ENCODE data around the gene NEURL3. TPM values are rescaled to one million over a fixed set of nuclear protein-coding genes. Genes with fewer than 3 reads are reported as not detected.
"Not testable (repeated sequence)": the region's sequence is repeated elsewhere in the genome, so short reads cannot be mapped to it uniquely, and the experiment has no call there.

Gene NEURL3
- total and polyA plus RNA-seq, 3 donors from 2014 or later, result 0.78 to 1.7 (median 1.3) TPM

GRCh38 chr2:96501471-96501874 is 3.7 kb downstream of the NEURL3 start:
- Histone ChIP-seq H3K36me3 (ENCODE audit: low read depth, missing control alignments) (no peaks in the 10 kb centered on the region), H3K4me3 (no peak overlapping the region), H3K4me1 (peaks cover 29% of the 10 kb centered on the region), H3K27me3 (no peaks in the 10 kb centered on the region), H3K27ac (no peak overlapping the region), H3K9me3 (no peaks in the 10 kb centered on the region)
- WGBS, 2 donors, result 60 to 74% methylated on average over 2 of the region's 2 CpGs
- DNase-seq, result no peak
- TF ChIP-seq POLR2A (IDR thresholded peaks at IDR 0.05), result no peak
- TF ChIP-seq, protein P1, sequence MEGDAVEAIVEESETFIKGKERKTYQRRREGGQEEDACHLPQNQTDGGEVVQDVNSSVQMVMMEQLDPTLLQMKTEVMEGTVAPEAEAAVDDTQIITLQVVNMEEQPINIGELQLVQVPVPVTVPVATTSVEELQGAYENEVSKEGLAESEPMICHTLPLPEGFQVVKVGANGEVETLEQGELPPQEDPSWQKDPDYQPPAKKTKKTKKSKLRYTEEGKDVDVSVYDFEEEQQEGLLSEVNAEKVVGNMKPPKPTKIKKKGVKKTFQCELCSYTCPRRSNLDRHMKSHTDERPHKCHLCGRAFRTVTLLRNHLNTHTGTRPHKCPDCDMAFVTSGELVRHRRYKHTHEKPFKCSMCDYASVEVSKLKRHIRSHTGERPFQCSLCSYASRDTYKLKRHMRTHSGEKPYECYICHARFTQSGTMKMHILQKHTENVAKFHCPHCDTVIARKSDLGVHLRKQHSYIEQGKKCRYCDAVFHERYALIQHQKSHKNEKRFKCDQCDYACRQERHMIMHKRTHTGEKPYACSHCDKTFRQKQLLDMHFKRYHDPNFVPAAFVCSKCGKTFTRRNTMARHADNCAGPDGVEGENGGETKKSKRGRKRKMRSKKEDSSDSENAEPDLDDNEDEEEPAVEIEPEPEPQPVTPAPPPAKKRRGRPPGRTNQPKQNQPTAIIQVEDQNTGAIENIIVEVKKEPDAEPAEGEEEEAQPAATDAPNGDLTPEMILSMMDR (IDR thresholded peaks at IDR 0.05), result no peak
- intact Hi-C loops (cut with DNase I; ENCODE audit: low total_unique reads), result loop anchor here (10.0 kb wide), 1 partner anchor 97 kb away; no protein-coding TSS in a partner anchor

DNA sequence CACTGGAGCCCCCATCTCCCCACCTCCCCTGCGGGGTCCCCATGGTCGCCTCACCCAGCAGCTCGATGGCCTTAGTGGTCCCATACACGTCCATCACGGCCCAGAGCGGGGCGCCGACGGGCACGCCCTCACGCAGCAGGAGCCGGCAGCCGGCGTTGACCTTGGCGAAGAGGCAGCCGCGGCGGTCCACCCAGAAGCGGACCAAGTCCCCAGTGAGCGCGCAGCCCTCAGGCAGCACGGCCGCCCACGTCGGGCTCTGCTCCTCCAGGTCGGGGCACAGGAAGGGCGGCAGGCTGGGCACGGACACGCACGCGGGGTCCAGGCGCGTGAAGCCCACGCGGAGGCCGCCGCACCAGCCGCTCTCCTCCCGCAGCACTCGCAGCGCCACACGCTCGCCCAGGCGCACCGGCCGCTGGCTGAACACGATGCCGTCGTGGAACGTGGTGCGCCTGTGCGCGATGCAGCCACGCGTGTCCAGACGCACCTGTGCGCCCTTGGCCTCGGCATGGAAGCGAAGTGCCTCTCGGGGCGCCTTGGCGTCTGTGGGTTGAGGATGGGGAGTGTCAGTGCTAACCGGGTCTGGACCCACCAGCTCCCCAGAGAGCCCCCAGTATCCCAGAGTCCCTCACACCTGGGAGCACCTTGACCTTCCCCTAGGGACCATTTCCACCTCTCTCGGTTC is 4.6 kb downstream of the NEURL3 start:
- Histone ChIP-seq H3K36me3 (ENCODE audit: low read depth, missing control alignments) (no peaks in the 10 kb centered on the region), H3K27me3 (no peaks in the 10 kb centered on the region), H3K9me3 (no peaks in the 10 kb centered on the region), H3K4me1 (peaks cover 28% of the 10 kb centered on the region), H3K4me3 (peak overlapping the region in 1 of 2 donors; percentile 43), H3K27ac (no peak overlapping the region)
- intact Hi-C loops (cut with DNase I; ENCODE audit: low total_unique reads), result loop anchor here (10.0 kb wide), 1 partner anchor 96 kb away; no protein-coding TSS in a partner anchor
- 41 to 48% methylated on average over 2 to 41 of the region's 64 CpGs for WGBS, 2 donors
- no peak for DNase-seq
- TF ChIP-seq POLR2A (IDR thresholded peaks at IDR 0.05), result no peak
- TF ChIP-seq, protein P1 (IDR thresholded peaks at IDR 0.05), result no peak

DNA sequence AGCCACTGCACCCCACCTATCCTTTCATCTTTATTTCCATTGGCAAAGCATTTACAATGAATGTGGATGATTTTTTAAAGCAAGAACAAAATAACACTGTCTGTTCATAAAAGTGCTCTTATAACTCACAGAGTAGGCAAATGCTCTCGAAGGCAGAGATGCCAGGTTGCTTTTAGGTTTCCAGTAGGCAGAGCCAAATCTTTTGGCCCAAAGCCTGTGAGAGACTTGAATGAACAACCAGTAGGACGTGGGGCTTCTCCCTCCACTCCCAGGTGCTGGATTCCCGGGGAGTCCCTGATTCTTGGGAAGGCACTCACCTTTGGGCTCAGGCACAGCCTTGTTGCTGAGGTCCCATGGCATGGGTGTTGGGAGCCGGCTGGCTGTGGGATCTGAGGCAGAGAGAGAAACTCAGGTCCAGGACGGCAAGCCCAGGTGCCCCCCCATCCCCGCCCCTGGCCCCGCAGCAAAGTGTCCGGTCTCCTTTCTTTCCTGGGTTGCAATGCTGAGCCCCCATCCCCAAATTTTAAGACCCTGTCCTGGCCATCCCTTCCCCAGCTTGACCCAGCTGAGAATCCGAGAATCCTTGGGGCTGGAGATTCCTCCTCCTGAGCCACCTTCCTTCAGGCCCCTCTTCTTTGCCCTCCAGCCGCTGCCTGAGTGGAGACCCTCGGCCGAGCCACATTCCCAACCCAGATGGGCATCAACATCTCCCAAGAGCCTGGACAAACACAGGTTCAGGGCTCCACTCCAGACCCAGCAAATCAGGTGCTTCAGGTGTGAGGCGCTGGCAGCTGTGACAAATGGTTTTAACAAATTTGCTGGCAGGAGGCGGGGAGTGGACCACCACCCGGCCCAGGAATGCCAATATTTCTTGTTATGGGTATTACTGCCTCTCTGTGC is 5.8 kb downstream of the NEURL3 start:
- no peak overlapping the region for H3K4me3 ChIP-seq
- peaks cover 23% of the 10 kb centered on the region for H3K4me1 ChIP-seq
- no peaks in the 10 kb centered on the region for H3K36me3 ChIP-seq (ENCODE audit: low read depth, missing control alignments)
- no peak for DNase-seq
- H3K9me3 ChIP-seq, result no peaks in the 10 kb centered on the region
- TF ChIP-seq, protein P1 (IDR thresholded peaks at IDR 0.05), result no peak
- no peak for TF ChIP-seq POLR2A (IDR thresholded peaks at IDR 0.05)
- intact Hi-C loops (cut with DNase I; ENCODE audit: low total_unique reads), result no loop called here
- H3K27ac ChIP-seq, result no peak overlapping the region
- WGBS, 2 donors, result 83 to 94% methylated on average over 9 to 15 of the region's 15 CpGs
- H3K27me3 ChIP-seq, result no peaks in the 10 kb centered on the region

DNA sequence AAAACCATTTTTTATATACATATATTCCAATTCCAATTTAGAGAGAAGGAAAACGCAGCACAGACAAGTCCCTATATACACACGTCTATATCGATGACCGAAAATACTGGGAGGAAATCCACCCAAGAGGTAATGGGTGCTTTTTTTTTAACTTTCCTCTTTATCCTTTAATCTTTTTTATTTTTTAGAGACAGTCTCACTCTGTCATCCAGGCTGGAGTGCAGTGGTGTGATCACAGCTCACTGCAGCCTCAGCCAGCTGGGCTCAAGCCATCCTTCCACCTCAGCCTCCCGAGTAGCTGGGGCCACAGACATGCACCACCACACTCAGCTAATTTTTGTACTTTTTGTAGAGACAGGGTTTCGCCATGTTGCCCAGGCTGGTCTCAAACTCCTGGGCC is 6.5 kb downstream of the NEURL3 start:
- intact Hi-C loops (cut with DNase I; ENCODE audit: low total_unique reads); H3K27me3 ChIP-seq; H3K27ac ChIP-seq; H3K4me3 ChIP-seq; H3K36me3 ChIP-seq (ENCODE audit: low read depth, missing control alignments); H3K9me3 ChIP-seq; DNase-seq: not testable (repeated sequence)
- 93 to 94% methylated on average over 6 of the region's 6 CpGs for WGBS, 2 donors
- H3K4me1 ChIP-seq, result peaks cover 20% of the 10 kb centered on the region

DNA sequence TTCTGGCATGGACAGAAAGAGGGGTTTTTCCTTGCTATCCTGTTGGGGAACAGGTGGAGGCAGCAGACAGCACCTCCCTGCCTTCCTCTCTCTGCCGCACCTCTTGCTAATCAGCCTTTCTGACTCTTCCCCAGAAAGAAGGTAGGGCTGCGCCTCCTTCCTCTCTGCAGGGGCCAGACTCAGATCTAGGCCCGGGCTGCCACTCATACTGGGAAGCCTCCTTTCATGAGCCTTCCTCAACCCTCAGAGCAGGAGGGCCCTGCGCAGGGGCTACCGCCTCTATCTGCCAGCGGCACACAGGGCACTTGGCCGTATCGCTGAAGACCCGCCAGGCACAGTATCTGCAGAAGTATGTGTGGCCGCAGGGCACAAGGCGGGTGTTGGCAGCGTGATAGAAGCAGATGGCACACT is 7.1 kb downstream of the NEURL3 start:
- no peak overlapping the region for H3K4me3 ChIP-seq
- no peaks in the 10 kb centered on the region for H3K36me3 ChIP-seq (ENCODE audit: low read depth, missing control alignments)
- H3K9me3 ChIP-seq, result no peaks in the 10 kb centered on the region
- H3K4me1 ChIP-seq, result peaks cover 15% of the 10 kb centered on the region
- TF ChIP-seq, protein P1 (IDR thresholded peaks at IDR 0.05), result no peak
- no peak for TF ChIP-seq POLR2A (IDR thresholded peaks at IDR 0.05)
- intact Hi-C loops (cut with DNase I; ENCODE audit: low total_unique reads), result no loop called here
- no peak for DNase-seq
- no peak overlapping the region for H3K27ac ChIP-seq
- WGBS, 2 donors, result 81 to 93% methylated on average over 10 to 12 of the region's 12 CpGs
- no peaks in the 10 kb centered on the region for H3K27me3 ChIP-seq

All from testis (tissue), 3 donors.